Hematopoietic multipotent progenitor cell (in vitro differentiated cells): ENCODE results near the gene ARHGEF11. TPM values are rescaled to one million over a fixed set of nuclear protein-coding genes. Genes with fewer than 3 reads are reported as not detected.
"Not testable (repeated sequence)": the region's sequence is repeated elsewhere in the genome, so short reads cannot be mapped to it uniquely, and the experiment has no call there.

Experiments
- DNase-seq, 3 donors: peaks; one replicate each; pipeline ENCODE4 v3.0.0-alpha.2; 2011 to 2015; ENCODE audit warnings: low read depth in 2 of 3, low spot score in 2 of 3
- total RNA-seq: library from RNA; depleted of rRNA; stranded (reverse); fragments of >200 nt; gene quantifications from one replicate; pipeline ENCODE4 v1.2.3, GENCODE V29; 2012

ARHGEF11 gene
- total RNA-seq, 1 donor = 14.5 TPM

GRCh38 chr1:156931974-156932710 is 113.4 kb downstream of the ARHGEF11 start:
- DNase-seq = no peak

GRCh38 chr1:156931211-156931952 is 114.2 kb downstream of the ARHGEF11 start:
- no peak for DNase-seq

- DNase-seq = no peak
These were observed 115.1 kb downstream of the ARHGEF11 start for GRCh38 chr1:156930483-156930882.

- no peak for DNase-seq
These were observed 115.8 kb downstream of the ARHGEF11 start for GRCh38 chr1:156929596-156930238.

- no peak for DNase-seq
These were observed 117.4 kb downstream of the ARHGEF11 start for GRCh38 chr1:156928043-156928602.

- DNase-seq = peak; percentile 29 to 84 (median 78)
These were observed 118.1 kb downstream of the ARHGEF11 start for GRCh38 chr1:156927215-156928042.

GRCh38 chr1:156926695-156927094 is 118.8 kb downstream of the ARHGEF11 start:
- DNase-seq = not testable (repeated sequence)

GRCh38 chr1:156926175-156926574 is 119.4 kb downstream of the ARHGEF11 start:
- DNase-seq = peak in 2 of 3 donors; percentile 91 to 95

- DNase-seq = no peak
These were observed 120.2 kb downstream of the ARHGEF11 start for GRCh38 chr1:156925154-156926010.

- no peak for DNase-seq
These were observed 120.9 kb downstream of the ARHGEF11 start for GRCh38 chr1:156924478-156925153.

- DNase-seq = peak in 2 of 3 donors; percentile 40 to 48
These were observed 121.7 kb downstream of the ARHGEF11 start for GRCh38 chr1:156923670-156924477.

- no peak for DNase-seq
These were observed 122.4 kb downstream of the ARHGEF11 start for GRCh38 chr1:156922986-156923669.

GRCh38 chr1:156921053-156921529 is 124.5 kb downstream of the ARHGEF11 start:
- DNase-seq = no peak

GRCh38 chr1:156920233-156921052 is 125.1 kb downstream of the ARHGEF11 start, which contains the start of gene LRRC71:
Gene LRRC71, plus strand, starts transcription at chr1:156920632. Its CDS starts 172 bp downstream, at chr1:156920804.
- peak; percentile 22 to 89 (median 85) for DNase-seq

GRCh38 chr1:156914440-156914856 is 131.1 kb downstream of the ARHGEF11 start:
- DNase-seq = no peak

- no peak for DNase-seq
These were observed 131.6 kb downstream of the ARHGEF11 start for GRCh38 chr1:156913809-156914387.
